B cell (primary cell): Measurements from ENCODE around the gene PELI2. TPM values are rescaled to one million over a fixed set of nuclear protein-coding genes. Genes with fewer than 3 reads are reported as not detected.

Experiments used
- ATAC-seq: fragments of 200-7000 bp; cut with Tn5 transposase; one replicate; pipeline ENCODE4 v1.10.0; 2021; ENCODE audit warnings: low read depth, mild to moderate bottlenecking, moderate number of reproducible peaks, moderate library complexity
- CTCF ChIA-PET: fragments of 350-600 bp; sonication (Branson Sonifier 250); formaldehyde crosslinking; loops from one replicate; lab custom pipeline; 2021; ENCODE audit warnings: antibody characterized with exemption, inconsistent platforms; lab: Charles Lee
- POLR2A ChIA-PET: fragments of 350-600 bp; sonication (Branson Sonifier 250); formaldehyde crosslinking; loops from one replicate; lab custom pipeline; 2021; ENCODE audit warnings: antibody characterized with exemption; lab: Charles Lee
- DNase-seq: peaks from one replicate; pipeline ENCODE4 v3.0.0; 2013
- H2AFZ ChIP-seq: 2 replicates; pipeline ENCODE4 v1.6.1; 2012; ENCODE audit warnings: mild to moderate bottlenecking, low read depth, low read length; ENCODE audit not compliant: insufficient read depth, poor library complexity, severe bottlenecking
- H3K27ac ChIP-seq, 2 donors: 1 replicate in 1 of 2; 2 replicates in 1 of 2; pipeline ENCODE4 v1.5.1; 2012 to 2013; ENCODE audit warnings: low read length in 2 of 2, mild to moderate bottlenecking in 2 of 2, moderate library complexity in 1 of 2
- H3K27me3 ChIP-seq, 4 experiments: fragments of 200-600 bp in 1 of 4; sonication (generic) in 1 of 4; replicated peaks in 1 of 4; 1 replicate in 2 of 4; 2 replicates in 2 of 4; pipeline versions ENCODE4 v1.6.1 to v1.7.0; 2013 to 2016; ENCODE audit warnings: low read length in 3 of 4, mild to moderate bottlenecking in 2 of 4, mixed read lengths in 1 of 4, moderate library complexity in 1 of 4; ENCODE audit not compliant: insufficient read depth in 4 of 4, control insufficient read depth in 3 of 4; ENCODE audit errors: control extremely low read depth in 1 of 4
- H3K36me3 ChIP-seq, 2 experiments: replicated peaks in 1 of 2; 1 replicate in 1 of 2; 2 replicates in 1 of 2; pipeline versions ENCODE4 v1.6.1 to v1.7.1; 2013; ENCODE audit warnings: low read length in 1 of 2; ENCODE audit not compliant: insufficient read depth in 2 of 2, control insufficient read depth in 1 of 2; ENCODE audit errors: control extremely low read depth in 1 of 2, extremely low read depth in 1 of 2
- H3K4me1 ChIP-seq, 2 donors: fragments of 200-600 bp in 1 of 2; sonication (generic) in 1 of 2; 1 replicate in 1 of 2; 2 replicates in 1 of 2; pipeline versions ENCODE4 v1.5.1 to v1.6.1; 2013 to 2017; ENCODE audit warnings: low read length in 2 of 2; ENCODE audit not compliant: control insufficient read depth in 2 of 2, insufficient read depth in 2 of 2
- H3K4me2 ChIP-seq: replicated peaks from 2 replicates; pipeline ENCODE3; 2012; ENCODE audit warnings: mild to moderate bottlenecking, low read depth, low read length; ENCODE audit not compliant: poor library complexity, severe bottlenecking
- H3K4me3 ChIP-seq, 5 experiments: fragments of 200-600 bp in 1 of 5; sonication (generic) in 1 of 5; 1 replicate in 3 of 5; 2 replicates in 2 of 5; pipeline versions ENCODE4 v1.5.1 to v1.7.0; 2011 to 2016; ENCODE audit warnings: low read length in 4 of 5, mild to moderate bottlenecking in 4 of 5, low read depth in 2 of 5, control low read depth in 1 of 5, moderate library complexity in 1 of 5; ENCODE audit not compliant: insufficient read depth in 1 of 5; ENCODE audit errors: control extremely low read depth in 1 of 5, extremely low read depth in 1 of 5
- H3K79me2 ChIP-seq: fragments of 200-600 bp; sonication (generic); one replicate; pipeline ENCODE4 v1.6.0; 2016; ENCODE audit warnings: low read length; ENCODE audit not compliant: control insufficient read depth, insufficient read depth
- H3K9ac ChIP-seq: fragments of 200-600 bp; sonication (generic); 2 replicates; pipeline ENCODE4 v1.6.1; 2017; ENCODE audit warnings: mild to moderate bottlenecking, low read length, moderate library complexity
- H3K9me3 ChIP-seq, 3 donors: one replicate each; pipeline versions ENCODE4 v1.6.1 to v1.7.1; 2013; ENCODE audit warnings: low read length in 2 of 3; ENCODE audit not compliant: control insufficient read depth in 2 of 3, insufficient read depth in 1 of 3; ENCODE audit errors: control extremely low read depth in 1 of 3
- H4K20me1 ChIP-seq: 2 replicates; pipeline ENCODE4 v1.6.0; 2012; ENCODE audit warnings: mild to moderate bottlenecking, low read length; ENCODE audit not compliant: insufficient read depth, control insufficient read depth, poor library complexity, severe bottlenecking
- H3K27ac Mint-ChIP-seq: one replicate; pipeline ENCODE4 v1.8.0; 2021; ENCODE audit warnings: mixed read lengths
- H3K27me3 Mint-ChIP-seq: one replicate; pipeline ENCODE4 v1.8.0; 2021; ENCODE audit warnings: mixed read lengths
- H3K4me1 Mint-ChIP-seq: one replicate; pipeline ENCODE4 v1.8.0; 2021; ENCODE audit warnings: mixed read lengths
- H3K4me3 Mint-ChIP-seq: one replicate; pipeline ENCODE4 v1.8.0; 2021; ENCODE audit warnings: mixed read lengths
- H3K9me3 Mint-ChIP-seq: one replicate; pipeline ENCODE4 v1.8.0; 2022; ENCODE audit warnings: mixed read lengths; ENCODE audit not compliant: insufficient read depth
- CTCF ChIP-seq: fragments of 200-600 bp; IDR thresholded peaks from one replicate; pipeline ENCODE4 v1.8.0; 2022; ENCODE audit warnings: antibody characterized with exemption, mild to moderate bottlenecking
- EZH2 ChIP-seq: IDR thresholded peaks from 2 replicates; pipeline ENCODE4 v1.6.1; 2012; ENCODE audit warnings: borderline replicate concordance, low read depth, mild to moderate bottlenecking, moderate library complexity, low read length; ENCODE audit not compliant: insufficient read depth, poor library complexity, severe bottlenecking
- WGBS: methylation state at CpG from one replicate; pipeline ENCODE4 v1.1.5; 2013; ENCODE audit warnings: missing lambda C conversion rate; ENCODE audit not compliant: insufficient coverage; 5-methylcytosine and 5-hydroxymethylcytosine counted together
- intact Hi-C: fragments of 100-400 bp; cut with micrococcal nuclease; formaldehyde crosslinking; loops from one replicate; pipeline ENCODE4 v1.10.0; 2022
- polyA plus RNA-seq: library from polyadenylated mRNA; depleted of rRNA; stranded (reverse); fragments of >200 nt; gene quantifications from 2 replicates; pipeline ENCODE4 v1.2.3, GENCODE V29; 2012
- total RNA-seq, 2 donors: library from RNA; stranded (reverse); fragments of 120-200 nt in 1 of 2; gene quantifications; 1 replicate in 1 of 2; 2 replicates in 1 of 2; pipeline versions ENCODE4 v1.2.3 to v1.2.4, GENCODE V29; 2013 to 2022

The PELI2 gene
- total and polyA plus RNA-seq, 2 donors (not counting 1 experiment from before 2014, with no cell fraction given), result 5.7 to 13.4 TPM

DNA sequence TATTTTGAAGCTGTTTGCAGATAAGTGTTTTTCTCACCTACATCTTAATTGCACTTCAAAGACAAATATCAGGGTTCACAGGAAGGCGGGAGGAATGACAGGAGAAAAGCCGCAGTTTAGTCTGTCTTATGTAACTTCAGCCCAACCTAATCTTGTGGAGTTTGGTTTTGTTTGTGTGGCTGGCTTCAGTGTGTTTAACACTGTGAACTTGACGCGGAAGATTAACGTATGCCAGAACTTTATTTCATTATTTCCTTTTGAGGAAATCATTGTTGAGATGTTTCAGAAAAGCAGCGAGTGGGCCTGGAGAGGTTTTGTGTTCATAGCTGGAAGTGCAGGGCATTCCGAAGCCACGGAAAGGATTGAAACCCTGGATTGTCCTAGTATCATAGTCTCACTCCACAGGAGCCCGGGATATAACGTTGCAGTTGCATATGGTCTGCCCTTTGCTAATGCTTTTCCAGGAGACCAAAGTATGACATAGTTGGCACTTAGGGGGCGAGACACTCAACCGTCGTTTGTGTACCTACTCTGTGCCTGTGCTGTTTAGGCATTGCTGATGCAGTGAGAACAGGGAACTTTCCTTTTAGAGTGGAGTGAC, 2.0 kb downstream of the PELI2 start:
- peaks cover 54% of the 10 kb centered on the region for H3K4me1 Mint-ChIP-seq
- H3K4me1 ChIP-seq, result peaks cover 18 to 26% of the 10 kb centered on the region in 2 donors
- peak overlapping the region; percentile 23 for H3K27ac Mint-ChIP-seq
- no peak for ATAC-seq
- 8% methylated on average over 8 of the region's 13 CpGs for WGBS
- DNase-seq, result peak; percentile 32
- peak overlapping the region; percentile 77 for H2AFZ ChIP-seq
- intact Hi-C loops, result no loop called here
- peaks cover 3% of the 10 kb centered on the region for H3K27me3 Mint-ChIP-seq
- H3K9ac ChIP-seq, result peak overlapping the region; percentile 81
- no peaks in the 10 kb centered on the region for H3K36me3 ChIP-seq
- H4K20me1 ChIP-seq, result peaks cover 23% of the 10 kb centered on the region
- peak overlapping the region; percentile 90 for H3K4me2 ChIP-seq
- peak overlapping the region; percentile 22 to 90 (median 71) for H3K4me3 ChIP-seq
- H3K4me3 Mint-ChIP-seq, result peak overlapping the region; percentile 89
- ChIA-PET POLR2A (no interaction called here), CTCF (no interaction called here)
- H3K9me3 Mint-ChIP-seq, result no peaks in the 10 kb centered on the region
- no peak overlapping the region for H3K27ac ChIP-seq
- H3K9me3 ChIP-seq, result no peaks in the 10 kb centered on the region
- TF ChIP-seq CTCF (no peak), EZH2 (no peak)
- peaks cover 58% of the 10 kb centered on the region for H3K79me2 ChIP-seq
- H3K27me3 ChIP-seq, result peaks cover 0 to 4% (median 0%) of the 10 kb centered on the region in 4 experiments

DNA sequence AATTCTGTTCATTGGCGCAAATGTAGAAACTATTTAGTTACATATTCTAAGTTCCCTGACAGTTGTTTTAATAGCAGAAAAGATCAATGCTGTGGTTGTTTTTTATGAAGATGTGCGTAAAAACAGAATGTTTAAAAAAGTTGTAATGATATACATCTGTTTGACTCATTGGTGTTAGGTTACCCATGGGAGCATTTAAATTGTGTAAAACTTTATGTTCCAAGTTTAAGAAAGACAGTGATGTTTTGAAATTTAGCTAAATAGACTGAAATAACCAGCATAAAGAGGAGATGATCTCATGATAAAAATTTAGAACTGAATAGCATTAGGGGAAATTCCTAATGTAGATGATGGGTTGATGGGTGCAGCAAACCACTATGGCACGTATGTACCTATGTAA, 3.6 kb downstream of the PELI2 start:
- Histone ChIP-seq H3K9ac (no peak overlapping the region), H3K4me1 (peaks cover 18 to 21% of the 10 kb centered on the region in 2 donors), H3K9me3 (no peaks in the 10 kb centered on the region), H3K27me3 (peaks cover 0 to 4% (median 0%) of the 10 kb centered on the region in 4 experiments), H3K27ac (no peak overlapping the region), H3K4me2 (no peak overlapping the region), H4K20me1 (peaks cover 28% of the 10 kb centered on the region), H3K36me3 (no peaks in the 10 kb centered on the region), H2AFZ (no peak overlapping the region), H3K79me2 (peaks cover 73% of the 10 kb centered on the region), H3K4me3 (no peak overlapping the region)
- ChIA-PET CTCF (no interaction called here), POLR2A (no interaction called here)
- peaks cover 3% of the 10 kb centered on the region for H3K27me3 Mint-ChIP-seq
- no peak for TF ChIP-seq EZH2
- no peak for TF ChIP-seq CTCF
- DNase-seq (no peak), ATAC-seq (no peak)
- no peak overlapping the region for H3K4me3 Mint-ChIP-seq
- 100% methylated on average over 1 of the region's 3 CpGs for WGBS
- no peaks in the 10 kb centered on the region for H3K9me3 Mint-ChIP-seq
- H3K4me1 Mint-ChIP-seq, result peaks cover 40% of the 10 kb centered on the region
- H3K27ac Mint-ChIP-seq, result no peak overlapping the region
- intact Hi-C loops, result no loop called here
